DND-41 (cell line): Measurements from ENCODE around the gene RNF13.

Source experiments
- EZH2 ChIP-seq: IDR thresholded peaks from 3 replicates; pipeline ENCODE4 v1.6.1; 2012; ENCODE audit warnings: borderline replicate concordance, low read depth, mild to moderate bottlenecking, moderate library complexity, low read length, inconsistent platforms; ENCODE audit not compliant: severe bottlenecking
- TF ChIP-seq, protein P1 (sequence below): IDR thresholded peaks from 2 replicates; pipeline ENCODE4 v1.5.1; 2012; ENCODE audit warnings: borderline replicate concordance, low read length, moderate library complexity, mild to moderate bottlenecking; ENCODE audit not compliant: poor library complexity, severe bottlenecking; ENCODE audit errors: extremely low read depth

DNA sequence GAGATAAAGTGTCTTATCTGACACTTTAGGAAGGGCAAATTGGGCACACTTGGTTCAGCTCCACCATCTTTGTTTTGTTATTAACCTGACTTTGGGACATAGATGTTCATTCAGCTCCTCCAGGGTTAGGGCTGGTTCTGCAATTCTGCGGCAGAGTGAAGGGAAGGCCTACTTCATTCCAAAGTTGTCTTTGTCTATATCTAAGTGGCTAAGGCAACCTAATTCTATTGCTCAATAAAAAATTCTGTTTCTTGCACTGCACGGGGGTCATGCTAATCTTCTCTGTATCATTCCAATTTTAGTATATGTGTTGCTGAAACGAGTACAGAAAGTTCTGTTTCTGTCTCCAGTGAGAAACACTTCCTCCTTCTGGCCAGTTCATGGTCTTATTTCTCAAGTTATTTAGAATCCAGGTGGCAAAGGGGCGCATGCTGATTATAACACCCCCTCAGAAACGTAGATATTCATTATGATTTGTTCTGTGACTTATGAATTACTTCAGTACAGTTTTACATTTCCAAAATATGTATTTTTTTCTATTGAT lies 104.2 kb downstream of the RNF13 start:
- no peak for TF ChIP-seq EZH2
- TF ChIP-seq, protein P1, sequence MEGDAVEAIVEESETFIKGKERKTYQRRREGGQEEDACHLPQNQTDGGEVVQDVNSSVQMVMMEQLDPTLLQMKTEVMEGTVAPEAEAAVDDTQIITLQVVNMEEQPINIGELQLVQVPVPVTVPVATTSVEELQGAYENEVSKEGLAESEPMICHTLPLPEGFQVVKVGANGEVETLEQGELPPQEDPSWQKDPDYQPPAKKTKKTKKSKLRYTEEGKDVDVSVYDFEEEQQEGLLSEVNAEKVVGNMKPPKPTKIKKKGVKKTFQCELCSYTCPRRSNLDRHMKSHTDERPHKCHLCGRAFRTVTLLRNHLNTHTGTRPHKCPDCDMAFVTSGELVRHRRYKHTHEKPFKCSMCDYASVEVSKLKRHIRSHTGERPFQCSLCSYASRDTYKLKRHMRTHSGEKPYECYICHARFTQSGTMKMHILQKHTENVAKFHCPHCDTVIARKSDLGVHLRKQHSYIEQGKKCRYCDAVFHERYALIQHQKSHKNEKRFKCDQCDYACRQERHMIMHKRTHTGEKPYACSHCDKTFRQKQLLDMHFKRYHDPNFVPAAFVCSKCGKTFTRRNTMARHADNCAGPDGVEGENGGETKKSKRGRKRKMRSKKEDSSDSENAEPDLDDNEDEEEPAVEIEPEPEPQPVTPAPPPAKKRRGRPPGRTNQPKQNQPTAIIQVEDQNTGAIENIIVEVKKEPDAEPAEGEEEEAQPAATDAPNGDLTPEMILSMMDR: no peak
